ENCODE results near the gene MOCS2. TPM values are rescaled to one million over a fixed set of nuclear protein-coding genes. Genes with fewer than 3 reads are reported as not detected.

MOCS2 gene
- total RNA-seq, 1 experiment from 2014 or later: 14.4 TPM

DNA sequence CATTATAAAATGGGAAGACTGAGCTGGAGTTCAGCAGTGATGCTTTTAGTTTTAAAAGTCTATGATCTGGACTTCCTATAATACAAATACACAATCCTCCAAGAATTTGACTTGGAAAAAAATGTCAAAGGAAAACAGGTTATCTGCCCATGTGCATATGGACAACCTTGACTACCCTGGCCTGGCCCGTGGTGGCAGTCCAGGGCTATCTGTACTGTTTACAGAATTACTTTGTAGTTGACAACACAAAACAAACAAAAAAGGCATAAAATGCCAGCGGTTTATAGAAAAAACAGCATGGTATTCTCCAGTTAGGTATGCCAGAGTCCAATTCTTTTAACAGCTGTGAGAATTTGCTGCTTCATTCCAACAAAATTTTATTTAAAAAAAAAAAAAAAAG, 17.3 kb downstream of the MOCS2 start:
- H3K9me3 Mint-ChIP-seq: no peaks in the 10 kb centered on the region
- ChIA-PET CTCF (interaction anchor here (1.1 to 3.4 kb wide), 3 partner anchors 44 to 177 kb away, joined by 3 to 30 read pairs (median 4); no protein-coding TSS in a partner anchor), POLR2A (no interaction called here)
- no peak for TF ChIP-seq FOXJ3 (CRISPR knock-in tag; IDR thresholded peaks at IDR 0.05; ENCODE audit: borderline replicate concordance)
- TF ChIP-seq, protein P1, sequence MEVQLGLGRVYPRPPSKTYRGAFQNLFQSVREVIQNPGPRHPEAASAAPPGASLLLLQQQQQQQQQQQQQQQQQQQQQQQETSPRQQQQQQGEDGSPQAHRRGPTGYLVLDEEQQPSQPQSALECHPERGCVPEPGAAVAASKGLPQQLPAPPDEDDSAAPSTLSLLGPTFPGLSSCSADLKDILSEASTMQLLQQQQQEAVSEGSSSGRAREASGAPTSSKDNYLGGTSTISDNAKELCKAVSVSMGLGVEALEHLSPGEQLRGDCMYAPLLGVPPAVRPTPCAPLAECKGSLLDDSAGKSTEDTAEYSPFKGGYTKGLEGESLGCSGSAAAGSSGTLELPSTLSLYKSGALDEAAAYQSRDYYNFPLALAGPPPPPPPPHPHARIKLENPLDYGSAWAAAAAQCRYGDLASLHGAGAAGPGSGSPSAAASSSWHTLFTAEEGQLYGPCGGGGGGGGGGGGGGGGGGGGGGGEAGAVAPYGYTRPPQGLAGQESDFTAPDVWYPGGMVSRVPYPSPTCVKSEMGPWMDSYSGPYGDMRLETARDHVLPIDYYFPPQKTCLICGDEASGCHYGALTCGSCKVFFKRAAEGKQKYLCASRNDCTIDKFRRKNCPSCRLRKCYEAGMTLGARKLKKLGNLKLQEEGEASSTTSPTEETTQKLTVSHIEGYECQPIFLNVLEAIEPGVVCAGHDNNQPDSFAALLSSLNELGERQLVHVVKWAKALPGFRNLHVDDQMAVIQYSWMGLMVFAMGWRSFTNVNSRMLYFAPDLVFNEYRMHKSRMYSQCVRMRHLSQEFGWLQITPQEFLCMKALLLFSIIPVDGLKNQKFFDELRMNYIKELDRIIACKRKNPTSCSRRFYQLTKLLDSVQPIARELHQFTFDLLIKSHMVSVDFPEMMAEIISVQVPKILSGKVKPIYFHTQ (CRISPR knock-in tag; IDR thresholded peaks at IDR 0.05): no peak
- no peak for TF ChIP-seq OVOL2 (CRISPR knock-in tag; IDR thresholded peaks at IDR 0.05; ENCODE audit: borderline replicate concordance)
- TF ChIP-seq, protein P2, sequence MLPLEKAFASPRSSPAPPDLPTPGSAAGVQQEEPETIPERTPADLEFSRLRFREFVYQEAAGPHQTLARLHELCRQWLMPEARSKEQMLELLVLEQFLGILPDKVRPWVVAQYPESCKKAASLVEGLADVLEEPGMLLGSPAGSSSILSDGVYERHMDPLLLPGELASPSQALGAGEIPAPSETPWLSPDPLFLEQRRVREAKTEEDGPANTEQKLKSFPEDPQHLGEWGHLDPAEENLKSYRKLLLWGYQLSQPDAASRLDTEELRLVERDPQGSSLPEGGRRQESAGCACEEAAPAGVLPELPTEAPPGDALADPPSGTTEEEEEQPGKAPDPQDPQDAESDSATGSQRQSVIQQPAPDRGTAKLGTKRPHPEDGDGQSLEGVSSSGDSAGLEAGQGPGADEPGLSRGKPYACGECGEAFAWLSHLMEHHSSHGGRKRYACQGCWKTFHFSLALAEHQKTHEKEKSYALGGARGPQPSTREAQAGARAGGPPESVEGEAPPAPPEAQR (CRISPR knock-in tag; IDR thresholded peaks at IDR 0.05): no peak
- no peak for TF ChIP-seq ZNF416 (CRISPR knock-in tag; IDR thresholded peaks at IDR 0.05)
- no peak for TF ChIP-seq TEAD1 (CRISPR knock-in tag; IDR thresholded peaks at IDR 0.05)
- TF ChIP-seq, protein P3, sequence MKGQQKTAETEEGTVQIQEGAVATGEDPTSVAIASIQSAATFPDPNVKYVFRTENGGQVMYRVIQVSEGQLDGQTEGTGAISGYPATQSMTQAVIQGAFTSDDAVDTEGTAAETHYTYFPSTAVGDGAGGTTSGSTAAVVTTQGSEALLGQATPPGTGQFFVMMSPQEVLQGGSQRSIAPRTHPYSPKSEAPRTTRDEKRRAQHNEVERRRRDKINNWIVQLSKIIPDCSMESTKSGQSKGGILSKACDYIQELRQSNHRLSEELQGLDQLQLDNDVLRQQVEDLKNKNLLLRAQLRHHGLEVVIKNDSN (CRISPR knock-in tag; IDR thresholded peaks at IDR 0.05): no peak
- no peak for TF ChIP-seq GABPB1 (CRISPR knock-in tag; IDR thresholded peaks at IDR 0.05)
- TF ChIP-seq, protein P4, sequence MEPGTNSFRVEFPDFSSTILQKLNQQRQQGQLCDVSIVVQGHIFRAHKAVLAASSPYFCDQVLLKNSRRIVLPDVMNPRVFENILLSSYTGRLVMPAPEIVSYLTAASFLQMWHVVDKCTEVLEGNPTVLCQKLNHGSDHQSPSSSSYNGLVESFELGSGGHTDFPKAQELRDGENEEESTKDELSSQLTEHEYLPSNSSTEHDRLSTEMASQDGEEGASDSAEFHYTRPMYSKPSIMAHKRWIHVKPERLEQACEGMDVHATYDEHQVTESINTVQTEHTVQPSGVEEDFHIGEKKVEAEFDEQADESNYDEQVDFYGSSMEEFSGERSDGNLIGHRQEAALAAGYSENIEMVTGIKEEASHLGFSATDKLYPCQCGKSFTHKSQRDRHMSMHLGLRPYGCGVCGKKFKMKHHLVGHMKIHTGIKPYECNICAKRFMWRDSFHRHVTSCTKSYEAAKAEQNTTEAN (CRISPR knock-in tag; IDR thresholded peaks at IDR 0.05): no peak
- no peak for TF ChIP-seq CREM (CRISPR knock-in tag; IDR thresholded peaks at IDR 0.05)
- no peak for TF ChIP-seq PRRX2 (CRISPR knock-in tag; IDR thresholded peaks at IDR 0.05)
- TF ChIP-seq, protein P5, sequence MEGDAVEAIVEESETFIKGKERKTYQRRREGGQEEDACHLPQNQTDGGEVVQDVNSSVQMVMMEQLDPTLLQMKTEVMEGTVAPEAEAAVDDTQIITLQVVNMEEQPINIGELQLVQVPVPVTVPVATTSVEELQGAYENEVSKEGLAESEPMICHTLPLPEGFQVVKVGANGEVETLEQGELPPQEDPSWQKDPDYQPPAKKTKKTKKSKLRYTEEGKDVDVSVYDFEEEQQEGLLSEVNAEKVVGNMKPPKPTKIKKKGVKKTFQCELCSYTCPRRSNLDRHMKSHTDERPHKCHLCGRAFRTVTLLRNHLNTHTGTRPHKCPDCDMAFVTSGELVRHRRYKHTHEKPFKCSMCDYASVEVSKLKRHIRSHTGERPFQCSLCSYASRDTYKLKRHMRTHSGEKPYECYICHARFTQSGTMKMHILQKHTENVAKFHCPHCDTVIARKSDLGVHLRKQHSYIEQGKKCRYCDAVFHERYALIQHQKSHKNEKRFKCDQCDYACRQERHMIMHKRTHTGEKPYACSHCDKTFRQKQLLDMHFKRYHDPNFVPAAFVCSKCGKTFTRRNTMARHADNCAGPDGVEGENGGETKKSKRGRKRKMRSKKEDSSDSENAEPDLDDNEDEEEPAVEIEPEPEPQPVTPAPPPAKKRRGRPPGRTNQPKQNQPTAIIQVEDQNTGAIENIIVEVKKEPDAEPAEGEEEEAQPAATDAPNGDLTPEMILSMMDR (IDR thresholded peaks at IDR 0.05): no peak
- TF ChIP-seq ZNF396 (CRISPR knock-in tag; IDR thresholded peaks at IDR 0.05; ENCODE audit: borderline replicate concordance): no peak
- TF ChIP-seq, protein P6, sequence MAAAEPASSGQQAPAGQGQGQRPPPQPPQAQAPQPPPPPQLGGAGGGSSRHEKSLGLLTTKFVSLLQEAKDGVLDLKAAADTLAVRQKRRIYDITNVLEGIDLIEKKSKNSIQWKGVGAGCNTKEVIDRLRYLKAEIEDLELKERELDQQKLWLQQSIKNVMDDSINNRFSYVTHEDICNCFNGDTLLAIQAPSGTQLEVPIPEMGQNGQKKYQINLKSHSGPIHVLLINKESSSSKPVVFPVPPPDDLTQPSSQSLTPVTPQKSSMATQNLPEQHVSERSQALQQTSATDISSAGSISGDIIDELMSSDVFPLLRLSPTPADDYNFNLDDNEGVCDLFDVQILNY (CRISPR knock-in tag; IDR thresholded peaks at IDR 0.05): no peak
- TF ChIP-seq ELF4 (CRISPR knock-in tag; IDR thresholded peaks at IDR 0.05; ENCODE audit: low read depth): no peak
- TF ChIP-seq, protein P7, sequence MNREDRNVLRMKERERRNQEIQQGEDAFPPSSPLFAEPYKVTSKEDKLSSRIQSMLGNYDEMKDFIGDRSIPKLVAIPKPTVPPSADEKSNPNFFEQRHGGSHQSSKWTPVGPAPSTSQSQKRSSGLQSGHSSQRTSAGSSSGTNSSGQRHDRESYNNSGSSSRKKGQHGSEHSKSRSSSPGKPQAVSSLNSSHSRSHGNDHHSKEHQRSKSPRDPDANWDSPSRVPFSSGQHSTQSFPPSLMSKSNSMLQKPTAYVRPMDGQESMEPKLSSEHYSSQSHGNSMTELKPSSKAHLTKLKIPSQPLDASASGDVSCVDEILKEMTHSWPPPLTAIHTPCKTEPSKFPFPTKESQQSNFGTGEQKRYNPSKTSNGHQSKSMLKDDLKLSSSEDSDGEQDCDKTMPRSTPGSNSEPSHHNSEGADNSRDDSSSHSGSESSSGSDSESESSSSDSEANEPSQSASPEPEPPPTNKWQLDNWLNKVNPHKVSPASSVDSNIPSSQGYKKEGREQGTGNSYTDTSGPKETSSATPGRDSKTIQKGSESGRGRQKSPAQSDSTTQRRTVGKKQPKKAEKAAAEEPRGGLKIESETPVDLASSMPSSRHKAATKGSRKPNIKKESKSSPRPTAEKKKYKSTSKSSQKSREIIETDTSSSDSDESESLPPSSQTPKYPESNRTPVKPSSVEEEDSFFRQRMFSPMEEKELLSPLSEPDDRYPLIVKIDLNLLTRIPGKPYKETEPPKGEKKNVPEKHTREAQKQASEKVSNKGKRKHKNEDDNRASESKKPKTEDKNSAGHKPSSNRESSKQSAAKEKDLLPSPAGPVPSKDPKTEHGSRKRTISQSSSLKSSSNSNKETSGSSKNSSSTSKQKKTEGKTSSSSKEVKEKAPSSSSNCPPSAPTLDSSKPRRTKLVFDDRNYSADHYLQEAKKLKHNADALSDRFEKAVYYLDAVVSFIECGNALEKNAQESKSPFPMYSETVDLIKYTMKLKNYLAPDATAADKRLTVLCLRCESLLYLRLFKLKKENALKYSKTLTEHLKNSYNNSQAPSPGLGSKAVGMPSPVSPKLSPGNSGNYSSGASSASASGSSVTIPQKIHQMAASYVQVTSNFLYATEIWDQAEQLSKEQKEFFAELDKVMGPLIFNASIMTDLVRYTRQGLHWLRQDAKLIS (CRISPR knock-in tag; IDR thresholded peaks at IDR 0.05; ENCODE audit: borderline replicate concordance): no peak
- TF ChIP-seq CBFB (CRISPR knock-in tag; IDR thresholded peaks at IDR 0.05; ENCODE audit: low read depth): no peak
- no peak for TF ChIP-seq NR2C2 (CRISPR knock-in tag; IDR thresholded peaks at IDR 0.05)
- no peak overlapping the region for H3K27ac Mint-ChIP-seq
- no peaks in the 10 kb centered on the region for H3K36me3 Mint-ChIP-seq
- H3K4me3 Mint-ChIP-seq: no peak overlapping the region
- ATAC-seq (no peak), DNase-seq (ENCODE audit: low spot score) (no peak)
- no peaks in the 10 kb centered on the region for H3K27me3 Mint-ChIP-seq (ENCODE audit: low read depth)
- no peaks in the 10 kb centered on the region for H3K4me1 Mint-ChIP-seq

All from WTC11 (cell line).